ENCODE results near the gene KCNK17.

- TF ChIP-seq CTCF (IDR thresholded peaks at IDR 0.05) (no peak), ZFX (IDR thresholded peaks at IDR 0.05; ENCODE audit: borderline replicate concordance) (no peak)
Observed at GRCh38 chr6:39276379-39276995, 37.7 kb downstream of the KCNK17 start.
